Activated T-cell treated with anti-CD3 and anti-CD28 coated beads for 1 hour (primary cell): ENCODE results near the gene RC3H1.
"Not testable (repeated sequence)": the region's sequence is repeated elsewhere in the genome, so short reads cannot be mapped to it uniquely, and the experiment has no call there.

Experiments used
- DNase-seq: peaks from one replicate; pipeline ENCODE4 v3.0.0-alpha.2; 2020; ENCODE audit warnings: low read depth

The RC3H1 gene

GRCh38 chr1:174023440-174023839, 1.3 kb upstream of the RC3H1 start:
- DNase-seq = no peak

DNA sequence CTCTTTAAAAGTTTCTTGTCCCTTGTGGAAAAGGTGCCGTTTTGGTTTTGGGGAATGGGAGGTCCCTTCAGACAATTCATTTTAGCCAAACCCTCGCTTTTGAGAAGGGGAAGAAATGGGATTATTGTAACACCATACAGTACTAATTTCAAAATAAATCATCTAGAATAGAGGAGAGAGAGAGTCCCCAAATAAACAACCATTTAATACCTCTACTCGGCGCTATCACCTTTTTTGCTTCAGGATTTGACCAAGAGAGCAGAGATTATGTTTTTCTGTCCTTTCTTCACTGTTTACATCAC, 770 bp upstream of the RC3H1 start:
- DNase-seq = no peak

GRCh38 chr1:174021591-174022079, 522 bp downstream of the RC3H1 start:
- peak; percentile 11 for DNase-seq

- DNase-seq = no peak
Observed at GRCh38 chr1:174018565-174018964, 3.6 kb downstream of the RC3H1 start.

GRCh38 chr1:174017231-174017970, 4.8 kb downstream of the RC3H1 start:
- no peak for DNase-seq

GRCh38 chr1:174013864-174014418, 8.2 kb downstream of the RC3H1 start:
- DNase-seq = no peak

- DNase-seq = no peak
Observed at GRCh38 chr1:174008979-174009378, 13.2 kb downstream of the RC3H1 start.

DNA sequence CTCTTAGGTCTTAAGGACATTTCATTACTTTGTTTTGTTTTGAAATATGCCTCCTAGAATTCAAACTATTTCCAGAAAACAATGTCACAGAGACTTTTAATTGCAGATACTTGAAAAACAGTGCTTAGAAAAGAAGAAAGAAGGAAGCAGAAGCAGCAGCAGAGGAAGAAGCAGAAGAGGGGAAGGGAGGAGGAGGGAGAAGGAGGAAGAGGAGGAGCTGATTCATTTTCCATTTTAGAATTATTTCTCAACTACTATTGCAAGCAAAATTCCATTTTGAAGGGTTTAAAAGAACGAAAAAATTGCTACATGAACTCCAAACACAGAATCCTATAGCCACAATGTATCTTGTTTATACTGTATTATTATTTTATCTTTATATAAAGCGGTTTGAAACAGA, 13.9 kb downstream of the RC3H1 start:
- DNase-seq = no peak

DNA sequence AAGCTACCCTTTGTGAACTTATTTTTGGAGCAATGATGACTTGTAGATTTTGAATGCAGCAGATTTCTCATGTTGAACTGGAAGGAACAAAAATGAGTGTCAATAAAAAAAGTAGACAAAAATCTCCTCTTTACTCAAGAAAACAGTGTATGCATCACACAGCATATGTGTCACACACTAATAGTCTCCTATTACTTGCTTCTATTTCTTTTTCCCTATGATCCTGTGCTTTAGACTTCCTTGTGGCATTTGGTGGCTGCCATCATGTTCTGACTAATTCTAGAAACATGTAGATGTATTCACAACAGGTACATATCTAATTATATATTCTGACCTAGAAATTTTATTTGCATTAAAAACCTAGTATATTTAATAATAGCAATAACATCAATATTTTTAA, 14.3 kb downstream of the RC3H1 start:
- DNase-seq = no peak

GRCh38 chr1:174005032-174005431, 17.1 kb downstream of the RC3H1 start:
- DNase-seq = no peak

DNA sequence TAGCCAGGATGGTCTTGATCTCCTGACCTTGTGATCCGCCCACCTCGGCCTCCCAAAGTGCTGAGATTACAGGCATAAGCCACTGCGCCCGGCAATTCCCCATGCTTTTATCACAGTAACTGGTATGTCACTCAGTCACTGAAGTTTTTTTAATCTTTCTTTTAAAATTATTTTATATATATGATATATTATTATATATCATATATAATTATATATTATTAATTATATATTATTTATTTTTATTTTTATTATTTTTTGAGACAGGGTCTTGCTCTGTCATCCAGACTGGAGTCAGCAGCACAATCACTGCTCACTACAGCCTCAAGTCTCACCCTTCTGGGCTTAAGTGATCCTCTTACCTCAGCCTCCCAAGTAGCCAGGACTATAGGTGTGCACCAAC, 18.3 kb downstream of the RC3H1 start:
- no peak for DNase-seq

GRCh38 chr1:174001573-174001972, 20.6 kb downstream of the RC3H1 start:
- no peak for DNase-seq

DNA sequence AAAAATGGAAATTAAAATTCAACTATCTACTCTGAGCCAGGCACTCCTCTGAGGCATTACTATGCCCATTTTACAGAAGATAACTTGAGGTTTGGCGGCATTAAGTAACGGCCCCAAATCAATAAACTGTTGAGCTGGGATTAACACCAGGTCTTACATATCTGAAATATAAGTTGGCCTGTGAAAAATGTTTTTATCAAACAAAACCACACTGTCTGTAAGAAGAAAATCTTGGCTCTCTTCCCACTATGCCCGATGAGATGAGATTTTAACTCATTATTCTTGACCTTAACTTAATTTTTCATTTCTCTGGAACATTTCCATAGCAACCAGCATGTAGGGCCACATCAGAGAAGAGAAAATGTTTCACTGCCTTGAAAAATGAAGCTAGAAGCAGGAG, 21.8 kb downstream of the RC3H1 start:
- DNase-seq = no peak

DNA sequence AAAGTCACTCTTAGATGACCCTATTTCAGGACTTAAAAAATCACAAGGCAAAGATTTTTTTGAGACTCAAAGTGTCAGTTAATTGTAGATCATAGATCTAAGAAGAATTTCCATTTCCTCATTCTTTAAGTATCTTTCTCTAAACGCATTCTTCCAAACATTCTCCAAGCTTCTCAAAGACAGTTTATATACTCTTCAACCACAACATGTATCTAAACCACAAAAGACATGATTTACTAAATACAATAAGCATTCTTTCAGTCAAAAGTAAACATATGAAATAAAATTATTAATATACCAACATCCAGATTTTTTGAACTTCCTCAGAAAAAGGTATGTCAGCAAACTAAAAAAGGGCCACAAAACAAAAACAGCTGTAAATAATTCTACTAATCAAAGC, 24.4 kb downstream of the RC3H1 start:
- DNase-seq = no peak

- no peak for DNase-seq
Observed at GRCh38 chr1:173996995-173997394, 25.2 kb downstream of the RC3H1 start.

- DNase-seq = no peak
Observed at GRCh38 chr1:173995475-173995874, 26.7 kb downstream of the RC3H1 start.

- DNase-seq = not testable (repeated sequence)
Observed at GRCh38 chr1:173993948-173994347, 28.2 kb downstream of the RC3H1 start.

DNA sequence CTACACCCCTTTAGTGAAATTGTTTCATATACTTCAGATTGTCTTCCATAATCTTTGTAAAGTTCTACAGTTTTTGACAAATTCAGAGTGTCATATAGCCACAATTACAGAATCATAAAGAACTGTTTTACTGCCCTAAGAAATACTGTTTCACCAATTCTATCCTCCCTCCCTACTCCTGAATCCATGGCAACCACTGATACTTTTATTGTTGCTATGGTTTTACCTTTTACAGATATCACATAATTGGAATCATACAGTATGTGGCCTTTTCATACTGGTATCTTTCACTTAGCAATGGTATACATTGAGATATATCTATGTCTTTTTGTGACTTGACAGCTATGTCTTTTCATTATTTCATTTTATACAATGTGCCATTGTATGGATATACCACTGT, 34.1 kb downstream of the RC3H1 start:
- no peak for DNase-seq

GRCh38 chr1:173986951-173987350, 35.2 kb downstream of the RC3H1 start:
- no peak for DNase-seq

- DNase-seq = no peak
Observed at GRCh38 chr1:173970252-173970651, 51.9 kb downstream of the RC3H1 start.

GRCh38 chr1:173965896-173966295, 56.3 kb downstream of the RC3H1 start:
- not testable (repeated sequence) for DNase-seq

DNA sequence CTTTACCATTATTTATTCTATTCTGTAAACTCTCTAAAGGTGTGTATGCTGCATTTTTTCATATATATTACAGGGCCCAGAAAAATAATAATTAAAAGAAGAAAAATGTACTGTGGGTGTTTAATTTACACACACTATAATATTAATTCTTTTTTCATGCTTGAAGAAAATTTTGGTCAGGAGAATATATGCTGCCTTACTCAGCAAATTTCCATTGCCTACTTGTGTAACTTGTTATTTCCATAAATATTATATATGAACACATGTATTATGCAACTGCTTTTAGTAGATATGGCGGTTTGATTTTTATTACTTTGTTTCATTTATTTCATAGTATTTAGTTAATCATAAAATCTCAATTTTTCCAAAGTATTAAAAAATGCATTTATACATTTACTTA, 58.7 kb downstream of the RC3H1 start:
- DNase-seq = no peak

DNA sequence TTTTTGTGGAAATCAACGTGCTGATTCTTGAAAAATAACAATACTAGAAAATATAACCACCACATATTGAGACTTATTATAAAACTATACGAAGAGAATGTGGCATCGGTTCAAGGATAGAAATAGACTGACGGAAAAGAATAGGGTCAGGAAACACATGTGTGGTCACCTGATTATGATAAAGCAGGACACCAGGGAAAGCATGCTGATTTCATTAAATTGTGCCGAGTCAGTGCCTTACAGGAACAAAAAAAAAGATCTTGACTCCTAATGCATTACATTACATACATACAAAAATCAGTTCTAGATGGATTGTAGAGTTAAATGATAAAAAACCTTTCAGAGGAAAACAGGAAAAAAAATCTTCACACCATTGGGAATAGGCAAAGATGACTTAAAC, 61.5 kb downstream of the RC3H1 start:
- DNase-seq = no peak

DNA sequence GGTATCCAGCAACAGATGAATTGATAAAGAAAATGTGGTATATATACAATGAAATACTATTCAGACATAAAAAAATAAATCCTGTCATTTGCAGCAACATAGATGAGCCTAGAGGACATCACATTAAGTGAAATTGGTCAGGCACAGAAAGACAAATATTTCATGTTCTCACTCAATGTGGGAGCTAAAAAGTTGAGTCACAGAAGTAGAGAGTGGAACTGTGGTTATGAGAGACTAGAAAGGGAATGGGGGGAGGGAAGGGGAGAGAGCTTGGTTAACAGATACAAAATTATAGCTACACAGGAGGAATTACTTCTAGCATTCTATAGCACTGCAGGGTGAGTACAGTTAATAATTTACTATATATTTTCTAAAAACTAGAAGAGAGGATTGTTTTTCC, 68.0 kb downstream of the RC3H1 start:
- DNase-seq = no peak
